Measurements from ENCODE around the gene NUP214.

Gene NUP214

GRCh38 chr9:131116281-131117120, 8.9 kb upstream of the NUP214 start:
- Histone ChIP-seq H4K20me1 (ENCODE audit: insufficient read depth, low read length) (no peaks in the 10 kb centered on the region), H3K4me1 (ENCODE audit: low read length) (no peaks in the 10 kb centered on the region), H3K9ac (ENCODE audit: low read length) (no peak overlapping the region), H3K9me3 (ENCODE audit: insufficient read depth, low read length) (no peaks in the 10 kb centered on the region), H3K4me2 (ENCODE audit: low read length) (no peak overlapping the region), H2AFZ (ENCODE audit: low read depth, low read length) (no peak overlapping the region), H3K4me3 (ENCODE audit: low read length) (no peak overlapping the region), H3K27me3 (ENCODE audit: low read depth, low read length) (0 out of 2 replicates have a peak, but pooled peaks cover 14% of the 10 kb centered on the region), H3K79me2 (ENCODE audit: low read length) (no peaks in the 10 kb centered on the region), H3K36me3 (replicated peaks; ENCODE audit: low read depth, low read length) (no peaks in the 10 kb centered on the region), H3K27ac (ENCODE audit: low read length) (no peak overlapping the region)
- TF ChIP-seq EZH2phosphoT487 (IDR thresholded peaks at IDR 0.05; ENCODE audit: low read depth) = no peak
- TF ChIP-seq CTCF (IDR thresholded peaks at IDR 0.05; ENCODE audit: low read depth, low read length) = no peak

- H3K27ac ChIP-seq (ENCODE audit: low read length) = no peak overlapping the region
These were observed 8.1 kb upstream of the NUP214 start for GRCh38 chr9:131117121-131117761.

GRCh38 chr9:131117762-131118145, 7.6 kb upstream of the NUP214 start:
- Histone ChIP-seq H2AFZ (ENCODE audit: low read depth, low read length) (no peak overlapping the region; the same call in 1 of the 2 replicates), H3K27me3 (ENCODE audit: low read depth, low read length) (0 out of 2 replicates have a peak, but pooled peaks cover 14% of the 10 kb centered on the region), H3K79me2 (ENCODE audit: low read length) (no peaks in the 10 kb centered on the region), H3K9ac (ENCODE audit: low read length) (no peak overlapping the region), H3K4me2 (ENCODE audit: low read length) (no peak overlapping the region), H4K20me1 (ENCODE audit: insufficient read depth, low read length) (no peaks in the 10 kb centered on the region), H3K27ac (ENCODE audit: low read length) (no peak overlapping the region), H3K36me3 (replicated peaks; ENCODE audit: low read depth, low read length) (no peaks in the 10 kb centered on the region), H3K4me1 (ENCODE audit: low read length) (no peaks in the 10 kb centered on the region), H3K4me3 (ENCODE audit: low read length) (no peak overlapping the region), H3K9me3 (ENCODE audit: insufficient read depth, low read length) (no peaks in the 10 kb centered on the region)
- TF ChIP-seq CTCF (IDR thresholded peaks at IDR 0.05; ENCODE audit: low read depth, low read length) (no peak), EZH2phosphoT487 (IDR thresholded peaks at IDR 0.05; ENCODE audit: low read depth) (no peak)

More at GRCh38 chr9:131117121-131117761, 8.1 kb upstream of the NUP214 start:
- Histone ChIP-seq H3K9ac (ENCODE audit: low read length) (no peak overlapping the region), H2AFZ (ENCODE audit: low read depth, low read length) (no peak overlapping the region; the same call in 1 of the 2 replicates), H3K4me3 (ENCODE audit: low read length) (no peak overlapping the region), H3K79me2 (ENCODE audit: low read length) (no peaks in the 10 kb centered on the region), H3K36me3 (replicated peaks; ENCODE audit: low read depth, low read length) (no peaks in the 10 kb centered on the region), H3K4me1 (ENCODE audit: low read length) (no peaks in the 10 kb centered on the region), H4K20me1 (ENCODE audit: insufficient read depth, low read length) (no peaks in the 10 kb centered on the region), H3K4me2 (ENCODE audit: low read length) (no peak overlapping the region), H3K9me3 (ENCODE audit: insufficient read depth, low read length) (no peaks in the 10 kb centered on the region), H3K27me3 (ENCODE audit: low read depth, low read length) (0 out of 2 replicates have a peak, but pooled peaks cover 14% of the 10 kb centered on the region)
- TF ChIP-seq EZH2phosphoT487 (IDR thresholded peaks at IDR 0.05; ENCODE audit: low read depth) = no peak
- no peak for TF ChIP-seq CTCF (IDR thresholded peaks at IDR 0.05; ENCODE audit: low read depth, low read length)

- Histone ChIP-seq H3K9ac (ENCODE audit: low read length) (no peak overlapping the region), H3K79me2 (ENCODE audit: low read length) (peaks cover 1% of the 10 kb centered on the region; the same call in 1 of the 2 replicates), H3K27ac (ENCODE audit: low read length) (no peak overlapping the region), H3K4me2 (ENCODE audit: low read length) (no peak overlapping the region), H3K4me1 (ENCODE audit: low read length) (0 out of 2 replicates have a peak, but pooled peaks cover 2% of the 10 kb centered on the region), H3K27me3 (ENCODE audit: low read depth, low read length) (0 out of 2 replicates have a peak, but pooled peaks cover 14% of the 10 kb centered on the region), H4K20me1 (ENCODE audit: insufficient read depth, low read length) (no peaks in the 10 kb centered on the region), H3K36me3 (replicated peaks; ENCODE audit: low read depth, low read length) (no peaks in the 10 kb centered on the region), H2AFZ (ENCODE audit: low read depth, low read length) (no peak overlapping the region), H3K4me3 (ENCODE audit: low read length) (no peak overlapping the region), H3K9me3 (ENCODE audit: insufficient read depth, low read length) (no peaks in the 10 kb centered on the region)
- no peak for TF ChIP-seq EZH2phosphoT487 (IDR thresholded peaks at IDR 0.05; ENCODE audit: low read depth)
- TF ChIP-seq CTCF (IDR thresholded peaks at IDR 0.05; ENCODE audit: low read depth, low read length) = no peak
These were observed 5.8 kb upstream of the NUP214 start for GRCh38 chr9:131119600-131119999.
